GM19238 (cell line): ENCODE data around the gene CABP7.

Source experiments
- DNase-seq: peaks from one replicate; pipeline ENCODE4 v3.0.0; 2011; ENCODE audit warnings: low spot score; ENCODE audit not compliant: insufficient read length

Gene CABP7

GRCh38 chr22:29722587-29722986, 2.8 kb downstream of the CABP7 start:
- DNase-seq, result no peak

DNA sequence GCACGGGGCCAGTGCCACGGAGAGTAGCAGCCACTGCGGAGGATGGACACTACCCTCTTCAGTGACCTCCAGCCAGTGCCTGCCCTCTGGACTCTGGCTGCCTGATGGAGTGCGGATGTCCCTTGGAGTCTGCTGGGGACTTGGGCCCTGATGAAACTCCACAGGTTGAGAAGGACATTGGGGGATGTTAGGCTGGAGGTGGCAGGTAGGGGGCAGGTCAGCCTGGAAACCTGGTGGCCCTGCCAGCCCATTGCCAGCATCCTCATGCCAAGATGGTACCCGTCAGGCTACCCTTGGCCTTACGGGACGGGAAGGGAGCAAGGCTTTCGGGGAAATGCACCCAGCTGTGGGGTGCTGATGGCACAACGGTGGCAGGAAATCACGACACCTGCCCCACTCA, 4.0 kb downstream of the CABP7 start:
- DNase-seq, result no peak

GRCh38 chr22:29724843-29725242, 5.0 kb downstream of the CABP7 start:
- no peak for DNase-seq

GRCh38 chr22:29726106-29726505, 6.3 kb downstream of the CABP7 start:
- DNase-seq, result no peak

DNA sequence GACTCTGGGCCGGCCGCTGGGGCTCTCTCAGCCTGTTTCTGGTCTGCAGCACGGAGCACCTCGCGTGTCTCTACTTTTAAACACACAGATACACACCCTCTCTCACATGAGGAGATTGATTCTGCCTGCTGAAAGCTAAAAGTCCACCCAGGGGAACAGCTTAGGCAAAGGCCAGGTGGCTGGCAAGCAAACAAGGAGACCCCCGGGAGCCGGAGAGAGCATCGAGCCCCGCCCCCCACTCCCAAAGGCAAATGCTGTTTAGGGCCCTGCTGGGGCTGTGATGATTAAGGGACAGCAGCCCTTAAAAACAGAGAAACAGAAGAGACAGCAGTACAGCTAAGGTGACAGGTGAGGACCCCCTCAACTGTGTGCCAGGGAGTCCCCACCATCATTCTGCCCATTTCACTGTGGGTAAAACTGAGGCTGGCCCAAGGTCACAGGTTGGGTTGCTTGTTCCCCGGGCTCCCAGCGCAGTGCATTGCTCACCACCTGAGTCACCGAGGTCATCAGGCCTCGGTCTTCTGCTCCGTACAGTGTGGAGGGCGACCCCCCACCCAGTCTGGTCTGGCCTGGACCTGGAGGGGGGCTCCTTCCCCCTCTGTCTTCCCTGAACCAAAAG, 6.8 kb downstream of the CABP7 start:
- DNase-seq, result no peak

GRCh38 chr22:29727131-29727523, 7.3 kb downstream of the CABP7 start:
- no peak for DNase-seq

DNA sequence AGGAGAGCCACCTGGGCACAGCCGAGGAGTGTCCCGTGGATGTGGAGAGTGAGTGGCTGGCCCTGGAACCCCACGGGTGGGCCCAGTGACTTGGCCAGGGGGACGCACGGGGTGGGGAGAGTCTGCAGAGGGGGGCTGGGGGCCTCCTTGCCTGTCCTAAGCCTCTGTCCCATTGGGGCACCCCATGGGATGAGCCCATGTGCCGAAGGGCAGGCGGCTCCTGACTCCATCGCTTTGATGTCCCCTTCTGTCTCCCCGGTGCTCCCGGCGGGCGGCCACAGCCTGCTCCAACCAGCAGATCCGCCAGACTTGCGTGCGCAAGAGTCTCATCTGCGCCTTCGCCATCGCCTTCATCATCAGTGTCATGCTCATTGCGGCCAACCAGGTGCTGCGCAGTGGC, 9.4 kb downstream of the CABP7 start:
- no peak for DNase-seq

GRCh38 chr22:29731058-29731850, 11.5 kb downstream of the CABP7 start:
- DNase-seq, result no peak

DNA sequence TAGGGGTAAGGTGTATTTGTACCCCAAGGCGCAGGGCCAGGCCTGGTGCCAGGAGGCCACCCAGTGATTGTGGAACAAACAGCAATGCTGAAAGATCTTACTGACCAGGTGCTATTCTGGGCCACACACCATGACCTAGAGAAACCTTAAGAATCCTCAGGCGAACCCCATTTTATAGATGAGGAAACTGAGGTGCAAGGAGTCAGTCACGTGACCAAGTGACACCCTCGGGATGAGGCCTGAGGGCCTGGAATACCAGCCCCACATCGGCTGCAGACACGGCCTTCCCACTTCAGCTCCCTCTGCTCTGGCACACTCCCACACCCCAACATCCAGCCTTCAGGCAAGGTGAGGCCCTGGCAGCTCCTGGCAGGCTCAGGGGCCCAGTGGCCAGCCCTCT, 13.1 kb downstream of the CABP7 start:
- DNase-seq, result no peak

DNA sequence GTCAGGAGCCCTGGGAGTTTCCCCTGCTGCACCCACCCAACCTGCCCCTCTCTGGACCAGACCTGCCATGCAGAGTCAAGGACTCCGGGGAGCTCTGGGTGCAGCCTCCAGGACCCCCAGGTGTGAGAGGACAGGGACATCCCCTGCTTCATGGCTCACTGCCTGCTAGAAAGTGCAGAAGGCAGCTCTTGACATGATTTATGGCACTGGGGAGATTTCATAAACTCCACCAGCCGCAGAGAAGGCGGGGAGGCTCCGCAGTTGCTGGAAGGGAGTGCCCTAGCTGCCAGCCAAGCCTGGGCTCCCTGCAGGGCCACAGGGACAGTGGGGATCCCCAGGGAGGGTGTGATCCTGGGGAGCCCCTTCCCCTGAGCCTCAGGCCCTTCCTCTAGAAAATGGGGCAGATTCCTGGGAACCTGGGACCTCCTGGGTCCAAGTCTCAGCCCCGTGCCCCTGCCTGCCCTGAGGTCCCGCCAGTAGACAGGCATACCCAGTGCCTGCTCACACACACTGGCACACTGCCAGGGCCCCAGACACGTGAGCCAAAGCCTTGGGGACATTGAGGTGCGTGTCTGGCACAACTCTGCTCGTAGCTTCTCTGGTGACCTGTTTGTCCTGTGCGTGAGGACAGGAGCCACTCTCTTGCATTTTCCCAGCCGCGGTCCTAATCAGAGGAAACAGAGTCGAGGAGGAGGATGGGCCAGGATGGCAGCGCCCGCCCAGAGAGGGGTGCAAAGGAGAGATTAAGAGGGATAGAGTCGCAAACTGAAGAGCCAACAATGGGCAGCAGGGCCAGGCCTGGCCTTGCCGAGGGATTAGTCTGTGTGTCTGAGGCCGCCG, 13.8 kb downstream of the CABP7 start:
- no peak for DNase-seq

GRCh38 chr22:29734406-29734805, 14.6 kb downstream of the CABP7 start:
- DNase-seq, result no peak

DNA sequence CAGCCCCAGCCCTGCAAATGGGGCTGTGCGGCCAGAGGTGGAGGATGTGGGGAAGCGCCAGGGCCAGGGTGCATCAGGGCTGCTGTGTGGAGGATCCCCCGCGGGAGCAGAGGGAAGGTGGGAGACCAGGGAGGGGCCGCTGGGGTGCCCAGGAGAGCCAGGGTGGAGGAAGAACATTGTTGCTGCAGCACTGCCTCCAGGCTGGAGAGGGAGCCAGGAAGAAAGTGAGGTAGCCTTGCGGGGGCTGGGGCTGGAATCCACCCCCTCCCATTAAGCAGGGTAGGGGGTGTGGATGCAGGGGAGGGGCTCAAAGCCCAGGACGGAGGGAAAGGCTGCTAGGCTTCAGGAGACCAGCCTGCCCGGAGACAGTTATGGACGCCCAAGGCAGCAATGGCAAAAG, 15.0 kb downstream of the CABP7 start:
- DNase-seq, result no peak

- no peak for DNase-seq
These were observed 15.6 kb downstream of the CABP7 start for GRCh38 chr22:29735416-29735815.

DNA sequence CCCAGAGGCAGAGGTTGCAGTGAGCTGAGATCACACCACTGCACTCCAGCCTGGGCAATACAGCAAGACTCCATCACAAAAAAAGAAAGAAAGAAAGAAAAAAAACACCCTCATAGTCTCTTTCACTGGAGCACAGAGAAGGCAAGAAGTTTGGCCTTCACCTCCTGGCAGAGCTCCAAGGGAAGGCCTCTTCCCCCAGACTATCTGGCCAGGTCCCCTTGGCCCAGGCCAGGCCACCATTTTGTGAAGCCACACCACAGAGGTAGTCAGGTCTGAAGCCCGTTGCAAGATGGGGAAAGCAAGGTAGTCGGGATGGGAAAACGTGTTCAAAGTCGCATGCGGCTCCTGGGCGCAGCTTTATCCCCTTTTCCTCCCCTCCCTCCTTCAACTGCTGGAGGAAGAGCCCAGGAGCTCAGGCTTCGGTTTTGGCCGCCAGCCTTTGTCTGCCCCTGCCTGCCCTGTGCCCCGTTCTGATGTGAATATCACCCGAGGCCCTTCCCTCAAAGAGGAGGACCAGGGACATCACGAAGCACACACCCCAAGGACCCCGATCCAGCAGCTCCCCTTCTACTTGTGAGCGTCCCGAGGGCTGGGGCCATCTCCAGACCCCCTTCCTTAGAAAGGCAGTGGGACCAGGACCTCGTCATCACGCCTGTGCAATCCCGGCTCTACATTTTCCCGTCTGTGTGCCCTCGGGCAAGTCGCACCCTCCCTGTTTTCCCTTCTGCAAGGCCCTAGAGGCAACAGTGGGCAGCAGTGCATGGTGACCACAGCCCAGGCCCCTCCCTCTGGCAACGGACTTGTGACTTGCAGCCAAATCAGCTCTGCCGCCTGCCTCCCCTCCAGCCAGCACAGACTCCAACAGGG, 17.7 kb downstream of the CABP7 start:
- no peak for DNase-seq

GRCh38 chr22:29738118-29738815, 18.5 kb downstream of the CABP7 start:
- no peak for DNase-seq

- DNase-seq, result no peak
These were observed 19.6 kb downstream of the CABP7 start for GRCh38 chr22:29739346-29739875.

DNA sequence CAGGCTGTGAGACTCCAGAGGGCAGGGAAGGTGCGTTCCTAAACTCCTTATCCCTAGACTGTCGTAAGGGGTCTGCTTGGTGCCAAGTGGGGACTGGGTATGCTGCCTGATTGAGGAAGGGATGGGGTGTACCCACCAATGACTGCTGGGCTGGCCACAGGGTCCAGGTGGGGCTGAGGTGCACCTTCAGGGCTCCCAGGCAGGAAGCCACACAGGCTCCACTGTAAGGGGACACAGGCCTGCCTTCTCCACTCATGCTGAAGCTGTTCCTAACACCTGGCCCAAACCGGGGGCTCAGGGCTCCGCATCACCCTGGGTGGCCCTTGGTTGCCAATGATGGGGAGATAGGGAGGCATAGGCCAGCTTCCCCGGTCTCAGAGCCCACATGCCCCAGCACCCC, 20.4 kb downstream of the CABP7 start:
- no peak for DNase-seq

GRCh38 chr22:29741926-29742325, 22.1 kb downstream of the CABP7 start:
- no peak for DNase-seq

- DNase-seq, result no peak
These were observed 22.5 kb downstream of the CABP7 start for GRCh38 chr22:29742326-29742725.

- no peak for DNase-seq
These were observed 25.1 kb downstream of the CABP7 start for GRCh38 chr22:29744902-29745301.
